HG03175 (cell line): Measurements from ENCODE around the gene KDM2A.

Source experiments
- ATAC-seq: cut with Tn5 transposase; IDR thresholded peaks from one replicate; pipeline ENCODE4 v1.9.1; 2021; ENCODE audit warnings: mild to moderate bottlenecking, moderate library complexity; ENCODE audit not compliant: unreplicated experiment

The KDM2A gene

DNA sequence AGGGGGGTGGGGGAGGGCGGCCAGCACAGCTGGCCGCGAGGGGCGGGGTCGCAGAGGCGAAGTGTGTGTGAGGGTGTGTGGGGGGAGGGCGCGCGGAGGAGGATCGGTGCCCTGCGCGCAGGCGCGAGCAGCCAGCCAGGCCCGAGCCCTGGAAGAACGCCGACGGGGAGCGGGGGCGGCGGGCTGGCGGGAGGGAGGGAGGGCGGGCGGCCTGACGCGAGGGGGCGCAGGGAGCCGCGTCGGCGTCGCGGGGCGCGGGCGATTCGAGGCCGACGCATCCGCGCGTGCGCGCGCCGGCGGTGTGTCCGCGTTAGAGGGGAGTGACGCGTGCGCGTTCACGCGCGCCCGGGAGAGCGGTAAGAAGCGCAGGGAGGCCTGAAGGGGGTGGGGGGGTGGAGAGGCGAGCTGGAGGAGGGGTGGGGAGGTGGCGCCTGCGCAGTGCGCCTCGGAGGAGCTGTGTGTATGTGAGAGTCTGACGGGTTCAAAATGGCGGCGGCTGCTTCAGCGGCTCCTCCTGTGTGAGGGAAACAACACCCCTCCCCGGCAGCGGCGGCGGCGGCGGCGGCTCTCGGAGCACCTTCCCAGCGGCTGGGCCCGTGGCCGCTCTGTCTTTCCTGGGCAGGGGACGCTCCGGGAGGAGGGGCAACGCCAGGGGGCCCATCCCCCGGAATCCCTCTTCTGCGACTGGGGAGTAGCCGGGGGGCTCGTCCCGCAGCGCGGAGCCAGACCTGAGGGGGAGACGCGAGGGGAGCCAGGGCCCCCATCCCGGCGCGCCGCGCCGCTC, at the start of gene KDM2A:
TSS of gene KDM2A (plus strand) at position 463 of the 784 bp plus-strand sequence. CDS start 2,054 bp downstream, outside the sequence.
- ATAC-seq, result peak; percentile 61

GRCh38 chr11:67071420-67072284, 47.4 kb upstream of the KDM2A start:
- no peak for ATAC-seq

- no peak for ATAC-seq
Observed at GRCh38 chr11:67072295-67072694, 46.8 kb upstream of the KDM2A start.

- ATAC-seq, result no peak
Observed at GRCh38 chr11:67073908-67074307, 45.2 kb upstream of the KDM2A start.

- no peak for ATAC-seq
Observed at GRCh38 chr11:67076202-67076601, 42.9 kb upstream of the KDM2A start.

DNA sequence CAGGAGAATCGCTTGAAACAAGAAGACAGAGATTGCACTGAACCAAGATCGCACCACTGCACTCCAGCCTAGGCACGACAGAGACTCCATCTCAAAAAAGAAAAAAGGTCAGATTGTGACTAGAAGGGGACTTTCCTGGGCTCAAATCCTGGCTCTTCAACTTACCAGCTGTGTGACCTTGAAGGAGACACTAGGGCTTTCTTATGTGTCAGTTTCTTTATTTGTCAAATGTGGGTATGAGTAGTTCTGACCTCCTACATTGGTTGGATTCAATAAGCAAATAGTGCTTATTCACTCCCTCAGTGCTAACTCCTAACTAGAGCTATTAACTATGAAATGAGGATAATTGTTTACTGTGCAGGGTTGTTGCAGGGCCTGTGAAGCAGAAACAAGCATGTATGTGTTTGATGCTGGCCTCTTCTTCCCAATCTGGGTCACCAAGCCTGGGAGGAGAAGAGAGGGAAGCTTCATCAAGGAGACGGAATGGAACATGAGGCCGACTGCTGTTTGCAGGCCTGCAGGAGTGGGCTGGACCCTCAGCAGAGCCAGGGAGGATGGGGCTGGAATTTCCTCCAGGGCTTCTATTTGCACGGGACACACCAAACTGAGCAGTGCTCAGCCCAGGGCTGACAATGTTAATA, 39.9 kb upstream of the KDM2A start:
- no peak for ATAC-seq

DNA sequence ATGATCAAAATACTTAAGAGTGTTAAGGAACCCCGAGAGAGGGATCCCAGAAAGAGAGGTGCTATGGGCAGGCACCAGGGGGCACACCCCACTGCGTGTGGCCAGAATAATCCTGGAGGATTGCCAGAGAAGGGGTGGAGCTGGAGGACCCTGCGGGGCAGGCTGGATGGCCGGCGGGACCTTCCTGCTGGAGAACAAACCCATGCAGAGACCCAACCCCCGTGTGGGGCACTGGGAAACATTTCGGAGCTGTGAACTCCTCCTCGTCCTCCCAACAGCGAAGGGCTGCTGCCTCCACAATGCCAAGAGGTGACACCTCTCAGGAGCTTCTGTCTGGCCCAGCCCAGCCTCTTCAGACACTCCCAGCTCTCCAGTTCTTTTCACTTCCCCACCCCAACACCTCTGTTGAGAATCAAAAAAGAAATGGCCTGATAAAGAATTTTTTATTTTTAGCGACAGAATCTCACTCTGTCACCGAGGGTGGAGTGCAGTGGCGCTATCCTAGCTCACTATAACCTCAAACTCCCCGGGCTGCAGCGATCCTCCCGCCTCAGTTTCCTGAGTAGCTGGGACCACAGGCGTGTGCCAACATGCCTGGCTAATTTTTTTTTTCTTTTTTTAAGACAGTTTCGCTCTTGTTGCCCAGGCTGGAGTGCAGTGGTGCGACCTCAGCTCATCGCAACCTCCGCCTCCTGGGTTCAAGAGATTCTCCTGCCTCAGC, 36.8 kb upstream of the KDM2A start:
- ATAC-seq, result no peak

DNA sequence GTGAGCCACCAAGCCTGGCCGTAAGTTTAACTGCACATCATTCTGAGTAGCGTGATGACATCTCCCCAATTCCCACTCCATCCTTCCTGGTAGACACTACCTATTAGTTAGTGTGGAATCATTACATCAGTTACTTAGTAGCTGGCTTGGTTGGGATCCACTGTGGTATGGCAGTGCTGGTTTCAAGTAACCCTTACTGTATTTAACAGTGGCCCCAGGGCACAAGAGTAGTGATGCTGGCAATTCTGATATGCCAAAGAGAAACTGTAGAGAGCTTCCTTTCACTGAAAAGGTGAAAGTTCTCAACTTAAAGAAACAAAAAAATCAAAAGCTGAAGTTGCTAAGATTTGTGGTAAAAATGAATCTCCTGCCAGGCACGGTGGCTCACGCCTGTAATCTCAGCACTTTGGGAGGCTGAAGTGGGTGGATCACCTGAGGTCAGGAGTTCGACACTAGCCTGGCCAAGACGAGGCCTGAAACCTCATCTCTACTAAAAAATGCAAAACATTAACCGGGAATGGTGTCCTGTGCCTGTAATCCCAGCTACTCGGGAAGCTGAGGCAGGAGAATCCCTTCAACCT, 35.2 kb upstream of the KDM2A start:
- no peak for ATAC-seq

- ATAC-seq, result no peak
Observed at GRCh38 chr11:67085617-67086016, 33.4 kb upstream of the KDM2A start.

GRCh38 chr11:67090717-67091116, 28.3 kb upstream of the KDM2A start:
- no peak for ATAC-seq

GRCh38 chr11:67095214-67095507, 23.9 kb upstream of the KDM2A start:
- ATAC-seq, result no peak

- ATAC-seq, result no peak
Observed at GRCh38 chr11:67098799-67099429, 20.1 kb upstream of the KDM2A start.

GRCh38 chr11:67099831-67100324, 19.2 kb upstream of the KDM2A start:
- ATAC-seq, result no peak

DNA sequence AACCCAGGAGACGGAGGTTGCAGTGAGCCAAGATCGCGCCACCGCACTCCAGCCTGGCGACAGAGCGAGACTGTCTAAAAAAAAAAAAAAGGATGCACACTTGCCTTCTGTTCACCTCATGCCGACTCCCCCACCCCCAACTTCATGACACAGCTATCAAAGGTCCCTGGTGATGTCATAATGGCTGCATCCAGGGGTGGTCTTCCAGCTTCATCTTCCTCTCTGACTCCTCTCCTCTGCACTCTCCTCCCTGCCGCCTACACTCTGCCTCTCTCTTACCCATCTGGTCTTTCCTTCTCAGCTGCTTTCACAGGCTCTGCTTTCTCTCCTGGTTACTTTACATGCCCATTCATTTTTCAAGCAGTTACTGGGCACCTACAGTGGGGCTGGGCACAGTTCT, 16.4 kb upstream of the KDM2A start:
- no peak for ATAC-seq

GRCh38 chr11:67105964-67106363, 13.1 kb upstream of the KDM2A start:
- no peak for ATAC-seq

- ATAC-seq, result no peak
Observed at GRCh38 chr11:67111261-67111660, 7.8 kb upstream of the KDM2A start.

GRCh38 chr11:67113231-67113721, 5.8 kb upstream of the KDM2A start:
- peak; percentile 74 for ATAC-seq

- no peak for ATAC-seq
Observed at GRCh38 chr11:67114275-67114896, 4.7 kb upstream of the KDM2A start.

GRCh38 chr11:67116758-67117105, 2.3 kb upstream of the KDM2A start:
- no peak for ATAC-seq

- no peak for ATAC-seq
Observed at GRCh38 chr11:67117176-67117575, 1.9 kb upstream of the KDM2A start.
